Mucosa of stomach (tissue), 1 donor: ENCODE data around the gene BABAM2.
"Not testable (repeated sequence)": the region's sequence is repeated elsewhere in the genome, so short reads cannot be mapped to it uniquely, and the experiment has no call there.

ENCODE experiments used
- H3K27me3 ChIP-seq: one replicate; pipeline ENCODE4 v1.7.0; 2013; ENCODE audit warnings: mild to moderate bottlenecking, low read length; ENCODE audit not compliant: control insufficient read depth, insufficient read depth
- H3K36me3 ChIP-seq: one replicate; pipeline ENCODE4 v1.7.0; 2013; ENCODE audit warnings: low read length; ENCODE audit not compliant: control insufficient read depth, insufficient read depth
- H3K4me1 ChIP-seq: one replicate; pipeline ENCODE4 v1.7.0; 2013; ENCODE audit warnings: mild to moderate bottlenecking, low read length; ENCODE audit not compliant: control insufficient read depth, insufficient read depth
- H3K4me3 ChIP-seq: one replicate; pipeline ENCODE4 v1.7.0; 2013; ENCODE audit warnings: low read length
- H3K9ac ChIP-seq: one replicate; pipeline ENCODE4 v1.7.0; 2013; ENCODE audit warnings: mild to moderate bottlenecking, low read length, moderate library complexity
- H3K9me3 ChIP-seq: one replicate; pipeline ENCODE4 v1.7.0; 2013; ENCODE audit warnings: mild to moderate bottlenecking, low read length, moderate library complexity; ENCODE audit not compliant: control insufficient read depth
- donor health status: Pancreatic carcinoma.

The BABAM2 gene

GRCh38 chr2:27973592-27973991 is 83.1 kb downstream of the BABAM2 start:
- Histone ChIP-seq H3K36me3 (no peaks in the 10 kb centered on the region), H3K27me3 (no peaks in the 10 kb centered on the region)

GRCh38 chr2:27976308-27976707 is 85.8 kb downstream of the BABAM2 start:
- H3K27me3 ChIP-seq: no peaks in the 10 kb centered on the region
- H3K9me3 ChIP-seq: no peaks in the 10 kb centered on the region
- no peak overlapping the region for H3K9ac ChIP-seq

More at GRCh38 chr2:27973592-27973991, 83.1 kb downstream of the BABAM2 start:
- Histone ChIP-seq H3K9me3 (no peaks in the 10 kb centered on the region), H3K4me1 (no peaks in the 10 kb centered on the region), H3K9ac (no peak overlapping the region), H3K4me3 (no peak overlapping the region)

GRCh38 chr2:27977731-27978312 is 87.3 kb downstream of the BABAM2 start:
- H3K4me3 ChIP-seq: no peak overlapping the region
- no peak overlapping the region for H3K9ac ChIP-seq
- H3K9me3 ChIP-seq: no peaks in the 10 kb centered on the region
- no peaks in the 10 kb centered on the region for H3K27me3 ChIP-seq
- no peaks in the 10 kb centered on the region for H3K36me3 ChIP-seq
- H3K4me1 ChIP-seq: no peaks in the 10 kb centered on the region

More at GRCh38 chr2:27976308-27976707, 85.8 kb downstream of the BABAM2 start:
- no peaks in the 10 kb centered on the region for H3K36me3 ChIP-seq
- H3K4me3 ChIP-seq: no peak overlapping the region
- H3K4me1 ChIP-seq: no peaks in the 10 kb centered on the region

GRCh38 chr2:27978761-27979160 is 88.2 kb downstream of the BABAM2 start:
- not testable (repeated sequence) for H3K9me3 ChIP-seq

GRCh38 chr2:27980242-27980641 is 89.7 kb downstream of the BABAM2 start:
- Histone ChIP-seq H3K4me3 (no peak overlapping the region), H3K36me3 (no peaks in the 10 kb centered on the region), H3K4me1 (no peaks in the 10 kb centered on the region), H3K9me3 (no peaks in the 10 kb centered on the region), H3K9ac (no peak overlapping the region), H3K27me3 (no peaks in the 10 kb centered on the region)

More at GRCh38 chr2:27978761-27979160, 88.2 kb downstream of the BABAM2 start:
- H3K27me3 ChIP-seq, H3K4me3 ChIP-seq, H3K36me3 ChIP-seq, H3K9ac ChIP-seq, H3K4me1 ChIP-seq: not testable (repeated sequence)

- peaks cover 4% of the 10 kb centered on the region for H3K4me1 ChIP-seq
- H3K36me3 ChIP-seq: no peaks in the 10 kb centered on the region
- H3K27me3 ChIP-seq: no peaks in the 10 kb centered on the region
- no peak overlapping the region for H3K9ac ChIP-seq
- H3K4me3 ChIP-seq: no peak overlapping the region
- H3K9me3 ChIP-seq: no peaks in the 10 kb centered on the region
Measured at GRCh38 chr2:27984153-27984552, 93.6 kb downstream of the BABAM2 start.

- no peaks in the 10 kb centered on the region for H3K36me3 ChIP-seq
- H3K9ac ChIP-seq: no peak overlapping the region
- no peaks in the 10 kb centered on the region for H3K9me3 ChIP-seq
- no peak overlapping the region for H3K4me3 ChIP-seq
- H3K4me1 ChIP-seq: peaks cover 4% of the 10 kb centered on the region
- H3K27me3 ChIP-seq: no peaks in the 10 kb centered on the region
Measured at GRCh38 chr2:27988306-27988705, 97.8 kb downstream of the BABAM2 start.

GRCh38 chr2:27988718-27989117 is 98.2 kb downstream of the BABAM2 start:
- H3K9ac ChIP-seq: no peak overlapping the region
- no peaks in the 10 kb centered on the region for H3K27me3 ChIP-seq
- H3K4me3 ChIP-seq: no peak overlapping the region
- H3K36me3 ChIP-seq: no peaks in the 10 kb centered on the region
- no peaks in the 10 kb centered on the region for H3K9me3 ChIP-seq
- H3K4me1 ChIP-seq: peaks cover 4% of the 10 kb centered on the region

GRCh38 chr2:27989149-27989548 is 98.6 kb downstream of the BABAM2 start:
- peaks cover 4% of the 10 kb centered on the region for H3K4me1 ChIP-seq
- H3K27me3 ChIP-seq: no peaks in the 10 kb centered on the region
- no peak overlapping the region for H3K4me3 ChIP-seq
- no peaks in the 10 kb centered on the region for H3K36me3 ChIP-seq
- H3K9me3 ChIP-seq: no peaks in the 10 kb centered on the region
- H3K9ac ChIP-seq: no peak overlapping the region

- peaks cover 4% of the 10 kb centered on the region for H3K4me1 ChIP-seq
- no peaks in the 10 kb centered on the region for H3K36me3 ChIP-seq
- no peaks in the 10 kb centered on the region for H3K27me3 ChIP-seq
- no peak overlapping the region for H3K4me3 ChIP-seq
- no peaks in the 10 kb centered on the region for H3K9me3 ChIP-seq
- no peak overlapping the region for H3K9ac ChIP-seq
Measured at GRCh38 chr2:27990030-27990590, 99.6 kb downstream of the BABAM2 start.

GRCh38 chr2:27991146-27991545 is 100.6 kb downstream of the BABAM2 start:
- Histone ChIP-seq H3K36me3 (no peaks in the 10 kb centered on the region), H3K9me3 (no peaks in the 10 kb centered on the region), H3K4me3 (no peak overlapping the region), H3K9ac (no peak overlapping the region), H3K4me1 (peaks cover 4% of the 10 kb centered on the region), H3K27me3 (no peaks in the 10 kb centered on the region)

GRCh38 chr2:27992787-27993401 is 102.4 kb downstream of the BABAM2 start:
- peaks cover 4% of the 10 kb centered on the region for H3K4me1 ChIP-seq
- no peaks in the 10 kb centered on the region for H3K27me3 ChIP-seq
- no peaks in the 10 kb centered on the region for H3K9me3 ChIP-seq
- H3K4me3 ChIP-seq: no peak overlapping the region
- no peak overlapping the region for H3K9ac ChIP-seq
- no peaks in the 10 kb centered on the region for H3K36me3 ChIP-seq
